Hematopoietic multipotent progenitor cell treated with erythropoietin and hydrocortisone succinate and interleukin-3 and kit ligand, for 17 days (in vitro differentiated cells): ENCODE data around the gene VGLL4.

Experiments used
- DNase-seq: peaks from one replicate; pipeline ENCODE4 v3.0.0-alpha.2; 2015; ENCODE audit warnings: low spot score

The VGLL4 gene

DNA sequence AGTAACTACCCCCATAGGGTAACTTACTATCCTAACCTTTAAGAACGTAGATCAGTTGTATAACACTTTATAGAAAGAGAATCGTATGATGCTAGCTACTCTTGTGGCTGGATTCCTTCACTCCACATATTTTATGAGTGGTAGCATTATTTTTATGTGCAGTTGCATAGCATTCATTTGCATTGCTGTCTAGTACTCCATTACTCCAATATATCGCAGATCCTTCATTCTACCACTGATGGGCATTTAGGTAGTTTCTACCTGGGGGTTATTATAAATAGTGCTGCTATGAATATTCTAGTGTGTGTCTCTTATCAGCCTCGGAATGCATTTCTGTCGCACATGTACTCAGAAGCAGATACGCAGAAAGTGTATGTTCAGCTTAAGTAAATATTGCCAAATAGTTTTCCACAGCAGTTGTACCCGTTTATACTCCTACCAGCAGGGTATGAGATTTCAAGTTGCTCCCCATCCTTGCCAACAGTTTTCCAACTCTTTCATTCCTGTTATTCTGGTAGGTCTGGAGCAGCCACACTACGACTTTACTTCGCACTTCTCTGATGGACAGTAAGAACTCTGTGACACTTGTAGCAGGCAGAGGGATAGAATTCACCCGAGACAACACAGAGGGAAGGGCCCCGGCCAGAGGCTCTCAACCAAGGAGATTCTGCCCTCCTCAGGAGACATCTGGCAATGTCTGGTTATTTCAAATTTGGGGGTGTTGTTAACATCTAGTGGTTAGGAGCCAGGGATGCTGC, 9.8 kb upstream of the VGLL4 start:
- no peak for DNase-seq

DNA sequence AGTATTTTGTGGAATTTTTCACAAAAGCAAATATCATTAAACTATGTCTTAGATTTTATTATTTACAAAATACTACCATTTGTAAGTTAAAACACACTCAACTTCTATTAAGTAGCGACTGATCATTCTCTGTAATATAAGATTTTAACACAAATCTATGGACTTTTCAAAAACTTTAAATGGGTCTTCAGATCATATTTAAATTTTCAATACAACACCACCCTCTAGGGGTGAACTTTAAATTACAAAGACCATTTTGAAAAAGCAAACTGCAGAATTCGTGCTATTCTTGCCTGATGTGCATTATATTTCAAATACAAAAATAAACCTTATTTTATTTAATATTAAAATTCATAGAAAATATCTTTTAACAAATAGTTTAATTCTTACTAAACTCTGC, 8.2 kb upstream of the VGLL4 start:
- peak; percentile 58 for DNase-seq

DNA sequence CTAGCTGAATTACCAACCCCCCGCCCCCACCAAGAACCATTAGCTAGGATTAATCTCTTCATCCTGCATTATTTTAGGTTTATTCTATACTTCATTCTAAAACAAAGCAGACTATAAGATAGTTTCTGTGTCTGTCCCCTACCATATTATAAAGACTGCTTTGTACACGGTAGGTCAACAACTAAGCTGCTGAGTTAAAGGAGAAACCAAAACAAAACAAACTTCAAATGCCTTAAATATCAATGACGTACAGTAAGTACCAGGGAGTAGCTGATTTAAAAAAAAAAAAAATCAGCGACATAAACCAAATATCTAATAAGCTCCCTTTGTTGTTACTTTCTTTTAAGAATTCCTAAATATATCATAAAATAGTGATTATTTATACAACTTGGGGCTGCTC, 7.8 kb upstream of the VGLL4 start:
- no peak for DNase-seq

DNA sequence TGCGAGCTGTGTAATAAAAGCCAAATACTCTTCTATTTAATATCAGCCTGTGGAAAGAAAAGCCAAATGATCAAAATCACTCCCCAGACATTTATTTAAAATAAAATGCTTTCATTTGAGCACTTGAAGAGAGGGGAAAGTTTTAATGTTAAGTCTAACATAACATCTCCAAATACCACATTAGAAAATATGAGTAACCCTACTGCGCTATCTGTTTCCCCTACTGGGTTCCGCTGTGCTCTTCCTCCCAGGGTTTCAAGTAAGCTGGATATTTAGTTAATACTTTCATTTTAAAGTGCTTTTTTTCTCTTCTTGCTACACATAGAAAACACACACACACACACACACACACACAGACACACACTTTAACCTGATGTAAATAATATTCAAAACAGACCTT, 6.7 kb upstream of the VGLL4 start:
- no peak for DNase-seq

DNA sequence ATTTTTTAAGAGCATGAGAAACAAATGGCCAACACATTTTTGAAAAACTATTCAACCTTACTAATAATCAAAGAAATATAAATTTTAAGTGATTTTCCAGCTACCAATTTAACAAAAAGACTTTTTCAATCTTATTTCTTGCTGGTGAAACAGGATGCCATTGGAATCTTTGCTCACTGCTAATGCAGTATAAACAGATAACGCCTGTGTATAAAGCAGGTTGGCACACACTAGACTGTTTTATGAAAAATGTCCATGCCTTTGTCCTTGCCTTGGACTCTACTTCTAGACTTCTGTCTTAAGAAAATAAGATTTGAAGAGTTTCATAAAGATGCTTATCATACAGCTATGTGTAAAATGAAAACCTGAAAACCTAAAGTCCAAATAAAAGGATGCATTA, 5.0 kb upstream of the VGLL4 start:
- DNase-seq, result no peak

DNA sequence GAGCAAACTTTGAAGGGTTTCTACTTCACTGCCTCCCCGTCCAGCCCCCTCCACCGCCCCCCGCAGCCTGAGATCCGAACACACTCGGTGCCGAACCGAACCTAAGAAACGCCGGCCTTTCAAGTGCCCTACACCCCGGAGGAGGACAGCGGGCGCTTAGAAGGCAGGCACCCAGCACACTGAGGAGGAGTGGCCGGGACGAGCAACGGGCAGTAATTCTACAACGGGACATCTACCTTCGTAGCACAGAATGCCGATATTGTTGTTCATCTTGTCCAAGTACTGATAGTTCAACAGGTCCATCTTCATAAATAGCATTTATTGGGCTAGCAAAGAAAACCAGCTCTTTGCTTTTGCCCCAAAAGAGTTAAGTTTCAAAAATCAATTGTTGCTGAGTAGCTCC, 513 bp downstream of the VGLL4 start:
- DNase-seq, result peak; percentile 54

DNA sequence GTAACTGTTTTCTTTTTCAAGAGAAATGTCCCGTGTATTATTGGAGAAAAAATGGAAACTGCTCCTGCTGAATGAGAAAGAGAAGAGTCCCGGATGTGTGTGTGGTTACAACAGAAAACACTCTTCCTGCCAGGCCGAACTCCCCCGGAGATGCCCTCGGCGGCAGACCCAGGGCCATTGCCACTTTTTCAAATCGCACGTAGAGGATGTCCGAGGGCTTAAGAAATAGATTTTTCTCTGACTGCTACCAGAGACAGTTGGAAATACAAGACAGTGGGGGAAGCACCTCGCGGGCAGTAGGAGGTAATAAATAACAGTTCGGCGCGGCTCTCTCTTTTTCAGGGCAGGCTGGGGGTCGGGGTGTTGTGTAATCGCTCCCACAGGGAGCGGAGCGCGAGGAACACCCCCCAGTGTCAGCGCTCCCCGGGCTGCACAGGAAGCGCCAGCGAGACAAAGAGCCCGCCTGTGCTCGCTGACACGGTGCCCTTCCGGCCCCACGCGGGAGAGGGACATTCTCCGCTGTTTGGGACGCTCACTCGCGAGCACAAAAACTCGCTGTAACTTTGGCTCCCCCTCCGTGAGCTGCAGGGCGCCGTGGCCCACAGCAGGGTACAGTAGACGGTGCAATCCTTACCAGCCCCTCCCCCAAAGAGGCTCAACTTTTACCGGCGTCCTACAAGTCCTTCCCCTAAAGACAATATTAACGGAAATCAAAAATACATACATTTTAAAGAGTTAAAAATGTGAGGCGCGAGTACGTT, 1.1 kb downstream of the VGLL4 start:
- peak; percentile 60 for DNase-seq

DNA sequence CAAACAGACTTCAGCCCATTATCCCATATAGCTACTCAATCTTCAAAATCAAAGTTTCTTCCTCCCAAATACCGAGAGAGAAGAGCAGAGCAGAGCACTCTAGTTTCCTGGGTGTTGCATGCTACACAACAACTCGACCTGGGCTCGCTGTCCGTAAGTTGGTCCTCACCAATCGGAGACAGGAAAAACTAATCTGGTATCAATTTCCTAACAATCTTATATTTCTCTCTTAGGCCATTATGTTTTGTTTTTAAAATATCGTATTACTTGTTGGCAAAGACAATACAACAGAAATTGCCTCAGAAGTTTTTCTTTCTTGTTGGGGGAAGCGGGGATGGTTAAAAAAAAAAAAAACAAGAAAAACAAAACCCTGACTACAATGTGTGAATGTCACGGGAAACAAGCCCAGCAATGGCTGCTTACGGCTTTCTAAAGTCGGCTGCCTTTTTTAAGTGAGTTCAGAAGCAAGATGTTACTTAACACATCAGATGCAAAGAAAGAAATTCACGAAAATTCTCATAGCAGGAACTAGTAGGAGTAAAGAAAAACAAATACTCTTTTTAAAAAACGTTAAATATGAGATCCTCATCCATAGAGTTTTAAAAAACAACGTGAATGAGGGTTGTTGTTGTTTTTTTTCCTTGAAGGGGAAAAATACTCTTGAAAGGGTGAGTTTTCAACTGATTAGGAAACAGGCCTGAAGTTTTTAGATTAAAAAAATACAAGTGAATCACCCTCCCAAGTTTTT, 1.9 kb downstream of the VGLL4 start:
- peak; percentile 61 for DNase-seq

DNA sequence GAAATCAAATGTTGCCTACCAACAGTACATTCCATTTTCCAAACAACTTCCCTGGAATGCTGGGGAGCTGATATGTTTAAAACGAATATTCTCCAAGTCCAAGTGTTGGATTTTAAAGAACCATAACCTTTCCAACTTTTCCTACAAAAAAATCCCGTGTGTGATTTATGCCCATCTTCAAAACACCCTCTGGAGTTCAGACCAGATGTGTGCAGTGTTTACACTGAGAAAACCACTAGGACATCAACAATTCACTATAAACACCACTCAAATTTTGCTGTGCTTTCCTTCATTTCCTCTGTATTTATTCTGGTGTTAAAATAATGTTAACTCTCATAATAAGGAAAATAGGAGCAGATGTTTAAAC, 2.4 kb downstream of the VGLL4 start:
- no peak for DNase-seq

DNA sequence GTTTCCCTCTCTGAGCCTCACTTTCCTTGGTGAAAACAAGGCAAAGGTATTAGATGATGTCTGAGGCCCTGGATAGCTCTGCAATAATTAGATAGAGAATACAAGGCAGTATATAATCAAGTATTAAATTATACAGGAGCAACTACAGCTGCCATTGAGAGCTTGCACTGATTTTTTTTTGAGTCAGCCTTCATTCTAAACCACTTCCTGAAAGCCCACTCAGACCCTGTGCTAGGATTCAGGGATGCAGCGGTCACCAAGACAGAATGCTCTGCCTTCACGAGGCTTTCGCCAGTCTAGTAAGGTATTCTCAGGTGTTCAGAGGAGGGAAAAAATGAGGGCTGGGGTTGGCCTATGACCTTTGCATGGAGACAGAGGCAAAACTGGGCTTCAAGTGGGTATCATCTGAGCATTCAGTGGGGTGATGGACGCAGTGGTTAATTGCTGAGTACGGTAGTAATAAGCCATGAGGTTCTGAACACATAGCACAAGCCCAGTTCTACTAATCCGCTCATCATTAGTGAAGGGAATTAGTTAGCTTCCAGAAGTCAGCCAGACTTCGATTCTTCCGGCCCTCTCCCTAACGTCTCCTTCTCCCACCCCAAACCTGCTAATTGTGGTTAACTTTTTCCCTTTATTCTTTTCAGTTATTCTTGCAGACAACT, 3.6 kb downstream of the VGLL4 start:
- DNase-seq, result no peak

DNA sequence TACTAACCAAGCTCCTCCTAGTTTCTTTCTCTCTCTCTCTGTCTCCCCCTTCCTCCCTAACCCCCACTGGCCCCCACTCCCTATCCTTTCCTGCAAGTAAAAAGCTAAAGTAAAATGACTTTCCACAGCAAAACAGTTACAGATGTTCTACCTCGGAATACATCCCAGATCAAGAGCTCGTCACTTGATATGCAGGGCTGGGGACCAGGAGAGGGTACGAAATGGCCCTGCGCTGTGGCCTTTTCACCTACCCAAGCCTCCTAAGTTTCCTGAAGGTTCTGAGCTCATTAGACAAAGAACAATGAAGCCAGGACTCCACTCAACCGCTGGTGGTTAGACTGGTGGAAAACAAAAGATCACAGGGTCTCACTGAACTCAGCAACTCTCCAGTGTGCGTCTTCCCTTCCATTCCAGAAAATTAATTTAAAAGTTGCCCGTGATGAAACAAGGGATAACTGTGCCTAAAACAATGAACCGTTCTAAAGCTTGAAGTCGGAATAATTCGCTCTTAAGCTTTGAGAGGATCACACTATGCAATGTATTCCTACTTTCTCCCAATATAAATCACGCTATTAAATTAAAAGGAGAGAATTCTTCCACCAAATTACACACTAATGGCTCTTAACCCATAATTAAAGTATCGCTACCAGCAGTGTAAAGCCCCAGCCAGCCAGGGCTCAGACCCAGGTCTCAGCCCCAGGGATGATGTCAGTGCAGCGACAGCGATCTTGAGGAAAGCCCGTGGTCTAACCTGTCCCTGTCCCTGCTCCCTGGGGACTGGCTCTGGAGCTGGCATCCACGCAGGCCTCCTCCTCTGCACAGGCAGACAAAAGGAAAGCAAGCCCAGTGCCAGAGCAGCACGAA, 5.0 kb downstream of the VGLL4 start:
- no peak for DNase-seq

DNA sequence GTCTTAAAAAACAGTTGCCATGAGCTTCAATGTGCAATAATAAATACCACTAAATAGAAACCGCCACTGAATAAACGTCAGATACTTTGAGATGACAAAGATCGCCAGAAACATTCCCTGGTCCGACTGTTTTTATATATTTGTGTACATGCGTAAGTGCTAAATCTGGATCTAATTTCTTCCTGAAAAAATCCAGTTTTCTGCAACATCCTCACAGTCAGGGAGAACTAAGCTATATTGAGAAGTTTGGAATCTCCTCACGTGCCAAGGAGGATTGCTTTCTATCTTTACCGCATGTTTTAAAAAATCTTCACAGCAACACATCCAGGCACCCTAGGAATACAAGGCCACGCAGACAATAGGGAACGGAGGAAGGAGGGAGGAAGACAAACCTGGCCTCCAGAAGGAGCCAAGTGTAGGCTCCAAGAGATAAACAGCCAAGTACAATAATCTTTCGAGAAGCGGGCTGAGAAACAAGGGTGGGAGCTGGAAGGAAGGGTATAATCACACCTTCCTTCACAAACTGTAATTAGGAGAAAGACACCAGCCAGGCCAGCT, 5.7 kb downstream of the VGLL4 start:
- DNase-seq, result no peak

DNA sequence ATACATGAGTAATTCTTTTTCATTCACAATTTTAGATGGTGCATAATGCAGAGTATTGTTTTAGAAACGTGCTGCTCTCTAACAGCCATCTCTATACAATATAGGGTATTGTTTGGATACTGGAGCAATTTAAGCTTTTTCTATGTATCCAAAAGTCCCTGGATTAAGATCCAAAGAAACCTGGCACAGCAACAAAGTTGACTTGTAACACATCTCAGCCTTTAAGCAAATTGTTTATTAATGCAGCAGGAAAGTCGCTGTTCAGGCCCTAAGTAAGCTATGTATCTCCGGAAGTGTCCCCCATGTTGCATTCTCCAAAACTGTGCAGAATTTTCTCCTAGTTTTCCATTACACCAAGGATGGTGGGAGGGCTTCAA, 7.3 kb downstream of the VGLL4 start:
- no peak for DNase-seq

DNA sequence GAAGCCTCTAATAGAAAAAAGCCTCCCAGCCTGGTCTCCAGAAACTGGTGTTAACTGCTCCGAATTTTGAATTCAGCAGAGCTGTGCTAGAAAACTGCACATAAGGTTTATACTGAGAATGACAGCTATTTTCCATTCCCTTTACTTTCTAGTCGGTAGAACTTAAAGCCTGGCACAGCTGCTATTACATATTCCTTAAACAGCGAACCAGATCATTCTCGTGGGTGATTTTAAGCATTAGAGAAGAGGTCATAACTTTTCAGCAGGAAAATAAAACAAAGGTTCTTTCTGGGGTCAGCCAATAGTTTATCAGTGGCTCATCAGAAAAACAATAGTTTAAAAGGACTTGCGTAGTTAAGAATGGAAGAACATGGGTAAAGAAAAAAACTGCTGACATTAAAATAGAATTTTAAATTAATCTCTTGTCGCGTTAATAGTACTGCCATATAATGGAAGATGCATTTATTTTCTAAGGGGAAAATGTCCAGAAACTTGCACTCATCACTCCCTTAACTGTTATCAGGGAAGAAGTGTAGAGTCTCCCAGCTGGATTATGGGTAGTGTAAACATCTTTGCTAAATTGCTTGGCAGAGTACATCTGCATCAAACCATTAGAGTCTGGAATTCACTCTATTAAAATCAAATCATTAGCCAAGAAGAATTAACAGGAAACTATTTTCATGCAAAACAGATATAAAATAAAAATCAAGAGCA, 7.9 kb downstream of the VGLL4 start:
- no peak for DNase-seq

DNA sequence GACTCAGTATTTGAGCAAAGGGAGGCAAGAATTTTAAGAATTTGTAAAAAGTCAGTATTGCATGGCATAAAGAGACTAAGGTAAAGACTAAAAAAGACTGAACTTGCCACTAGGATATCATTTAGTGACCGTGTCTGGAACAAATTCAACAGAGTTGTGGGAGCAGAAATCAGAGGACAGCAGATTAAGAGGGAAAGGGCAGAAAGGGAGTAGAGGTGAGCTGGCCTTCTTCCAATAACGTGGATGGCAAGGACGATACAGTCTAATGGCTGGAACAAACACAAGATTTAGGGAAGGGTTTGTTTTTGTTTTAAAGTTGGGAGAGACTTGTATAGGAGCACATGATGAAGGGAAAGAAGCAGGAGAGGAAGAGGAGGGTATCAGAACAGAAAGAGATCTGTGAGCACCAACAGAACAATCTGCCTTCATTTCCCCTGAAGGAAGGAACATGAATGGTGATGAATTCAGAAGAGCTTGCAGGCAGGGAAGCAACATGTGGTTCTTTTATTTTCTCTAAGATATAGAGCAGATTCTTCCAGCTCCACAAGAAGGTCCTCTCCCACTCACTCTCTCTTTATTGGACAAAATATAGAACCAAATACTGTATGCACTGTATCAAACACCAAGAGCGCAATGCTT, 8.6 kb downstream of the VGLL4 start:
- DNase-seq, result no peak

DNA sequence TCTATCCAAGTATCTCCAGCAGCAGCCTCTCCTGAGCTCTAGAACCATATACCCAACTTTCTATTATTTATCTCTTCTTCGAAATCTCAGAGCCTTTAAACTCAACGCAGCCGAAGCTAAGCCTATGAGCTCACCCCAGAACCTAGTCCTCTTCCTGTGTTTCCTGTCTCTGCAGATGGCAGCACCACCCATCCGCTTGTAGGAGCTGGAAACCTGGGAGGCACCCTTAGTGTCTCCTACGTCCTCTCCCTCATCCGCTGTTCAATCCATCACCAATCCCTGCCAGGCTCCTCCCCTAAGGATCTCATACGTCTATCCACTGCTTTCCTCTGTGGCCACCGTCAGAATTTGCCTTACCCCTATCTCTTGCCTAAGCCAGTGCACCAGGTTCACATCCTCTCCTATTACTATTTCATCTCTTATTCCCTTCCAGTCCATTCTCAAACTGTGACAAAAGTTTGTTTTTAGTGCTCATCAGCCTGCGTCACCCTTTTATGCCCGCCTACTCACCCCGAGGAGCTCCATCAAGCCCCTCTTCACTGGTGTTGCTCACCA, 9.6 kb downstream of the VGLL4 start:
- no peak for DNase-seq

DNA sequence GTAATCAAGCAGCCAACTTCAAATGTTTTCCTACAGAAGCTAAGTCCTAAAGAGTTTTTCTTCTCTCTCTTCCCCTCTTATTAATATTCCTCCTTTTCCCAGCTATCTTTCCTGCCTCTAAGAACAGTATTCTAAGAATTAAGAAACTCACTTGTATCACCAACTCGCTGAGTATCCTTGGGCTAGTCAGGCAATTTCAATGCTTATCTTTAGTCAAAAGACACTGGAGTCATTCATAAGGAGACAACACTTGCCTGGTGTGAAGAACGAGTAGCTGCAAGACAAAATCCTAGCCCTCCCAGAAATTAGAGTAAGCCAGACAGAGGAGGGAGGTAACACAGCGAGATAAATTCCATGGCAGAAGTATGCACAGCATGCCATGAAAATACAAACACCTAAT, 10.7 kb downstream of the VGLL4 start:
- DNase-seq, result no peak

DNA sequence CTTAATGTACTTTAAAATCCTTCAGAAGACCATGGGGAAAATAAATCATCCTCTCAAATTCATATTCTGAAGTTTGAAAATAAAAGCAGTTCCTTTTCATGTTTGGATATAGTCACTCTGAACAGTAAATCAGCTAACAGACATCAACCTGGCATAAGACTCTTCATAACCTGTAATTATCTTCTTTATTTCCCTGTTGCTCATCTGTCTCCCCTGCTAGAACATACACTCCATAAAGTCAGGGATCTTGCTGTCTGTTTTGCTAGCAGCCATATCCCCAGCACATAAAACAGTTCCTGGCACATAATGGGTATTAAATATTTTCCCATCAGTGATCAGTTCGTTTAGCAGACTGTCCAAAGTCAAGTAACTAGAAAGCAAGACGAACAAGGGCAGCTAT, 11.2 kb downstream of the VGLL4 start:
- no peak for DNase-seq

DNA sequence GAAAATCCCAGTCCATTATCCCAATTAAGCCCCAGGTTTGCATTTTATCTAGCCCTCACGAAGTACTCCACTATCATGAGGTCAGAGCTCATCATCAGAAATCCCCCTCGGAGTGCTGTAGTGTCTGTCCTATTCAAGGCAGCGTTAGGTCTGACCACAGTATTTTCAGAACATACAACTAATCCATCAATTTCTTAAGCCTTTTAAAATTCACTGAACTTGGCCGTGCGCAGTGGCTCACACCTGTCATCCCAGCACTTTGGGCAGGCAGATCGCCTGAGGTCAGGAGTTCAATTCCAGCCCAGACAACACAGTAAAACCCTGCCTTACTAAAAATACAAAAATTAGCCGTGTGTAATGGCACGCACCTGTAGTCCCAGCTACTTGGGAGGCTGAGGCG, 11.9 kb downstream of the VGLL4 start:
- no peak for DNase-seq

DNA sequence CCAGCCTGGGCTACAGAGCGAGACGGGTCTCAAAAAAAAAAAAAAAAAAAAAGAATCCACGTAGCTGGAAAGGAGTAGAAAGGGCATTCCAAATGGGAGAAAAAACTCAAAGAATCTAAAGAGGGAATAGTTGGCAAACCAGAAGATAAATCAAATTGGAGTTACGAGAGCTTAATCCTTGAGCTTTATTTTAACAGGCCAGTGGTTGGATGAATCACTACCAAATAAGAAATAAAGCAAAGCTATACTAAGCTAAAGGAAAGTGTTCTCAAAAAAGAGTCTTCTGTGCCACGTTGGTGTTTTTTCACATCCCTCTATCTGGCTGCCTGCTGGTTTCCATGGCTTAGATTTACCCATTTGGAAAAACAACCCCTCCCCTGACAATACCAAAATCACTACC, 14.0 kb downstream of the VGLL4 start:
- no peak for DNase-seq
